H1 (cell line): Measurements from ENCODE around the gene PLXNA4. TPM values are rescaled to one million over a fixed set of nuclear protein-coding genes. Genes with fewer than 3 reads are reported as not detected.

Experiments used
- CHD7 ChIP-seq: fragments of 300-600 bp; sonication (generic); IDR thresholded peaks from 2 replicates; pipeline ENCODE4 v1.7.1; 2012; ENCODE audit warnings: low read length, moderate library complexity, mild to moderate bottlenecking, inconsistent platforms; ENCODE audit not compliant: insufficient replicate concordance
- CREB1 ChIP-seq: IDR thresholded peaks from 2 replicates; pipeline ENCODE4 v1.6.1; 2012; ENCODE audit warnings: inconsistent platforms
- E2F6 ChIP-seq: IDR thresholded peaks from 2 replicates; pipeline ENCODE4 v1.6.1; 2012; ENCODE audit warnings: inconsistent platforms
- FOSL1 ChIP-seq: IDR thresholded peaks from 2 replicates; pipeline ENCODE4 v1.6.1; 2011; ENCODE audit warnings: mild to moderate bottlenecking, low read depth, low read length, moderate library complexity; ENCODE audit not compliant: insufficient read depth
- KDM5A ChIP-seq: fragments of 200-600 bp; IDR thresholded peaks from 2 replicates; pipeline ENCODE4 v1.7.1; 2012; ENCODE audit warnings: mild to moderate bottlenecking, low read length, inconsistent platforms, mixed read lengths
- MAFK ChIP-seq: IDR thresholded peaks from 2 replicates; pipeline ENCODE4 v1.6.1; 2012; ENCODE audit warnings: low read depth, mild to moderate bottlenecking, improper control_type of control experiment, low read length
- NRF1 ChIP-seq: IDR thresholded peaks from 2 replicates; pipeline ENCODE4 v1.6.1; 2011; ENCODE audit warnings: mild to moderate bottlenecking, low read depth, low read length, improper control_type of control experiment
- SP2 ChIP-seq: IDR thresholded peaks from 2 replicates; pipeline ENCODE4 v1.6.1; 2012; ENCODE audit warnings: mild to moderate bottlenecking, low read length, inconsistent platforms
- SUZ12 ChIP-seq: fragments of 200-600 bp; sonication (generic); IDR thresholded peaks from 2 replicates; pipeline ENCODE4 v1.6.1; 2012; ENCODE audit warnings: mild to moderate bottlenecking, inconsistent platforms, low read length, moderate library complexity, mixed read lengths
- ZNF274 ChIP-seq: IDR thresholded peaks from 2 replicates; pipeline ENCODE4 v1.7.0; 2012; ENCODE audit warnings: low read length, borderline replicate concordance; ENCODE audit errors: extremely low read depth
- polyA plus RNA-seq, 7 experiments: library from polyadenylated mRNA; depleted of rRNA in 3 of 7; stranded (reverse) in 5 of 7; unstranded in 2 of 7; fragments of >200 nt in 5 of 7; fragments of 200-250 nt in 2 of 7; gene quantifications; 1 replicate in 5 of 7; 2 replicates in 1 of 7; 4 replicates in 1 of 7; pipeline versions ENCODE4 v1.2.1 to v1.2.3, GENCODE V29; 2011 to 2013; ENCODE audit warnings: missing spikeins in 2 of 7, mixed read lengths in 2 of 7
- total RNA-seq: library from RNA; stranded (reverse); fragmentation: NEBNext Ultra II Directional; extraction: Animal tissue kit (Norgen Biotek cat#: 25700); gene quantifications from 2 replicates; pipeline ENCODE4 v1.2.1, GENCODE V29; 2021

Gene PLXNA4
- total and polyA plus RNA-seq, 2 of the 8 experiments (the other 6 are each of a cell fraction or from before 2014, with no cell fraction given), result 0.76 to 0.79 TPM

GRCh38 chr7:132412435-132412834 lies 163.8 kb downstream of the PLXNA4 start (continued):
- TF ChIP-seq CHD7, result no peak
- no peak for TF ChIP-seq CREB1
- TF ChIP-seq SP2, result no peak
- TF ChIP-seq NRF1, result no peak
- TF ChIP-seq SUZ12, result no peak
- no peak for TF ChIP-seq FOSL1
- TF ChIP-seq KDM5A, result no peak
- no peak for TF ChIP-seq MAFK
- TF ChIP-seq E2F6, result no peak
- TF ChIP-seq ZNF274, result no peak
